Activated CD4-positive, CD25-positive, alpha-beta regulatory T cell treated with anti-CD3 and anti-CD28 coated beads, Interleukin-2, amount 50 U/mL, for 16 hours (primary cell): Measurements from ENCODE around the gene SLC26A11.
"Not testable (repeated sequence)": the region's sequence is repeated elsewhere in the genome, so short reads cannot be mapped to it uniquely, and the experiment has no call there.

Experiments used
- DNase-seq: peaks from one replicate; pipeline ENCODE4 v3.0.0-alpha.2; 2020; ENCODE audit warnings: low read depth, low spot score

SLC26A11 gene

DNA sequence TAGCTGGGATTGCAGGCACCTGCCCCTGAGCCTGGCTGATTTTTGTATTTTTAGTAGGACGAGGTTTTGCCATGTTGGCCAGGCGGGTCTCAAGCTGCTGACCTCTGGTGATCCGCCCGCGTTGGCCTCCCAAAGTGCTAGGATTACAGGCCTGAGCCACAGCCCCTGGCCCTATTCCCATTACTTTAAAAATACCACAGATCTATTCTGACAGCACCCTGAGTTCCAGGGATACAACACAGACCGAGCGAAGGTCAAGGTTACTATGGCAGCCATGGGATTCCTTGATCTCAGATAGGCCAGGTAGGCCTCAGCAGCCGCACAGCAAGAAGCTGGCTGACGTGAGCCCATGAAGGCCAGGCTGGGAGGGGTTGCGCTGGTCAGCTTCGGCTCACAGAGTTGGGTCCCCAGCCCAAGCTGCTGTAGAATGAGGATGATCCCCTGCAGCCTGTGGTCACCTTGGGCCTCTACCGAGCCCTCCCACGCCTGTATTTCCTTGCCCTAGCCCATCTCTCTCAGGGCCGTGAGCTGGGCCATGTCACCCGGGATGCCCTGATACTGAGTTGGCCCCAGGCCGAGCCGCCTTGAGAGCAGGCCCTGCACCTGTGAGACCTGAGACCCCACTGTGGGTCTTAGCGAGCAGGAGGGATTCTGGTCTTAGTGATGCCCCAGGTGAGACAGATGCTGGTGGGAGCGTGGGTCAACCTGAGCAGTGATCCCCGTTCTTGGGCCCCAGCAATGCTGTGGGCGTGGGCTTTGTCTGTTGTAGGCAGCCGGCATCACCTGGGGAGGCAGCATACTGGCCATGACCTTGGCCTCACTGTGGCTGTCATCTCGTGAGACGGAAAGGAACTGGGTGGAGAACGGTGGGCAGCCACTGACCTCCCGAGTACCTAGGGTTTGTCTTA, 23.6 kb downstream of the SLC26A11 start:
- no peak for DNase-seq

- DNase-seq, result not testable (repeated sequence)
These were observed 24.2 kb downstream of the SLC26A11 start for GRCh38 chr17:80244448-80244847.

DNA sequence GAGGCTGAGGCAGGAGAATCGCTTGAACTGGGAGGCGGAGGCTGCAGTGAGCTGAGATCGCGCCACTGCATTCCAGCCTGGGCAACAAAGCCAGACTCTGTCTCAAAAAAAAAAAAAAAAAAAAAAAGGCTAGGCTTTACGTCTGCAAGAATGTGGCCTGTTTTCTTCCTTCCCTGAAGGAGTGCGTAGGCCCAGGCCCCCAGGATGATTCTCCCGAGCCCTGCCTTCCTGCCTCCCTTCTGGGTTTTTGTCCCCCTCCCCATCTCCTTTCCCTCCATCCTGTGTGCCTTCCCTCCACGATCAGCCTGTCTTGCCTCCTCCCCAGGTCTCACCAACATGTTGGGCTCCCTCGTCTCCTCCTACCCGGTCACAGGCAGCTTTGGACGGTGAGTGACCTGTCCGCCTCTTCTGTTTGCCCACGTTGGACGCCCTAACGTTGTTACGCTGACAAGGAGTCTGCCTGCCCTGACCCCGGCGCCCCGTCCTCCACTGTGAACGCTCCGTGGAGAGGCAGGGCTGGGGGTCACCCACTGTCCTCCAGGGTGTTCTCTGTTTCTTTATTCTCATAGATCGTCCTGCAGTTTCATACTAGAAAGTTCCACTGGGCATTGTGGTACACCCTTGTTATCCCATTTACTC, 24.8 kb downstream of the SLC26A11 start:
- DNase-seq, result no peak

- no peak for DNase-seq
These were observed 25.5 kb downstream of the SLC26A11 start for GRCh38 chr17:80245566-80246265.

GRCh38 chr17:80246266-80246681, 26.0 kb downstream of the SLC26A11 start:
- DNase-seq, result no peak

DNA sequence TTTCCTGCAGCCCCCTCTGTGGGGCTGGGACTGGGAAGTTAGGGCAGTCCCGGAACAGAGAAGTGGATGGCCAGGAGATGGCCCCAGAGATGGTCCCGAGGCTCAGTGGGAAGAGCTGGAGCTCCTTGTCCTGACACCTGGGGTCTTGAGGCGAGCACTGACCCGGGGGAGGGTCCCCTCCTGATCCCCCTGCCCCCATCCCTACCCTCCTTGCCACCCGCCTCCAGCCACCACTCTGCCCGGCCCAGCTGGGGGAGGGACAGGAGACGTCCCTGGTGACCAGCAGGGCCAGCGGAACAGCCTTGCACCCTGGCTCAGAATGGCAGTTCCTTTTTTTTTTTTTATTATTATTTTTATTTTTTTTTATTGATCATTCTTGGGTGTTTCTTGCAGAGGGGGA, 26.5 kb downstream of the SLC26A11 start:
- DNase-seq, result no peak

- no peak for DNase-seq
These were observed 27.3 kb downstream of the SLC26A11 start for GRCh38 chr17:80247561-80247960.

GRCh38 chr17:80248001-80248893, 28.0 kb downstream of the SLC26A11 start:
- no peak for DNase-seq

DNA sequence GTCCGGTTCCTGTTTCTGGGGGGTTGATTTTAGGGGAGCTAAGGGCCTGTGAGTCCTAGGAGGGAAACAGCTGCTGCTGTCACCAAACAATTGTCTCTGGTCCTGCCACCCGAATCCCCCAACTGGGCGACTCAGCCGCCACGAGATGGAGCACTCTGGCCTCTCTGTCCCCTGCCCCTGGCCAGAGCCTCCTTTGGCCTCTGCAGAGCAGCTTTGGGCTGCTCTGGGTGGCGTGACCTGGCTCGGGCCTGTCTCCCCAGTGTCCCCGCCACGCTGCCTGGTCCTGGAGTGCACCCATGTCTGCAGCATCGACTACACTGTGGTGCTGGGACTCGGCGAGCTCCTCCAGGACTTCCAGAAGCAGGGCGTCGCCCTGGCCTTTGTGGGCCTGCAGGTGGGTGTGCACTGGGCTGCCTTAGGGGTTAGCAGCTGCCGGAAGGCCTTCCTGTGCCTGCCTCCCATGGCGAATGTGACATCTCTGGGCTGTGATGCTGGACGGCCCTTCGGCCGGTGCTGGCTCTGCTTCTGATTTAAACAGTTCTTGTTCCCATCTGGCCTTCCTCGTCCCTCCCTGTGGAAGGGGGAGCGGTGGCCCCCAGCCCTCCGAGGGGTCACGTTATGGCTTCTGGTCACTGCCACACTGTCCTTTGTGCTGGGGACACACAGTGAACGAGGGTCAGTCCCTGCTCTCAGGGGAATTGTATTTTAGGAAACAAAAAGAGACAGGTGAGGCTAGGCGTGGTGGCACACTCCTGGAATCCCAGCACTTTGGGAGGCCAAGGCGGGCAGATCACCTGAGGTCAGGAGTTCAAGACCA, 28.9 kb downstream of the SLC26A11 start:
- no peak for DNase-seq

GRCh38 chr17:80251966-80252365, 31.7 kb downstream of the SLC26A11 start:
- no peak for DNase-seq

- peak; percentile 70 for DNase-seq
These were observed 32.6 kb downstream of the SLC26A11 start for GRCh38 chr17:80252871-80253270.

DNA sequence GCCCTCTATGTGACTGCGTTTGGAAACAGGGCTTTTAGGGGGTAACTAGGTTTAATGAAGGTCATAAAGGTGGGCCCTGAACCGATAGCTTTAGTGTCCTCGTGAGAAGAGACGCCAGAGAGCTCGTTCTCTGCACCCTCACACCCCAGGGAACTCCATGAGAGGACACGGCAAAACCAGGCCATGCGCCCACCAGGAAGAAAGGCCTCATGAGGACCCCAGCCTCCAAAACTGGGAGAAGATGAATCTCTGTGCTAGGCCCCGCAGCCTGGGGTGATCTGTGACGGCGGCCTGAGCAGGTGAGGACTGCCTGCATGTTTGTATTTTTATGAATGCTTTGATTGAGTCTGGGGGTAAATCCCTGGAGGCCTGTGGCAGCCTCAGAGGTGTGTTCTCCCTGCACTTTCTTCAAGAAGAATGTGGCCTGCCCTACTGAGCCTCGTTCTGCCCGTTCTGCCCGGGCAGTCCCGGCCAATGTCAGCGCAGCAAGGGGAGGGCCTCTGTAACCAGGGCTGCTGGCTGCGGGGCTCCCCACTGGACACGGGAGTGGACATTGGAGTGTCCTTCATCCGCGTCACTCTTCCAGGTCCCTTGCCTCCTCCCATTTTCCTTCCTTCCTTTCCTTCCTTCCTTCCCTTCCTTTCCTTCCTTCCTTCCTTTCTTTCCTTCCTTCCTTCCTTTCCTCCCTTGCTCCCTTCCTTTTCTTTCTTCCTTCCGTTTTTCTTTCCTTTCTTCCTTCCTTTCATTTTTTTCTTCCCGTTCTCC, 33.6 kb downstream of the SLC26A11 start:
- no peak for DNase-seq

GRCh38 chr17:80254396-80255251, 34.4 kb downstream of the SLC26A11 start:
- DNase-seq, result peak; percentile 55

- no peak for DNase-seq
These were observed 35.8 kb downstream of the SLC26A11 start for GRCh38 chr17:80256034-80256350.

GRCh38 chr17:80257716-80258213, 37.5 kb downstream of the SLC26A11 start:
- no peak for DNase-seq

DNA sequence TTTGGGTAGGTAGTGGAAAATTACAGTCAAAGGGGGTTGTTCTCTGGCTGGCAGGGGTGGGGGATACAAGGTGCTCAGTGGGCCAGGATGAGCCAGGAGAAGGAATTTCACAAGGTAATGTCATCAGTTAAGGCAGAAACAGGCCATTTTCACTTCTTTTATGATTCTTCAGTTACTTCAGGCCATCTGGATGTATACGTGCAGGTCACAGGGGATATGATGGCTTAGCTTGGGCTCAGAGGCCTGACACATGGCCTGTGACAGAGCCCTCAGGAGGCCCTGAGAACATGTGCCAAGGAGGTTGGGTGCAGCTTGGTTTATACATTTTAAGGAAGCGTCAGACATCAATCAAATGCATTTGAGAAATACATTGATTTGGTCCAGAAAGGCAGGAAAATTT, 38.1 kb downstream of the SLC26A11 start:
- DNase-seq, result not testable (repeated sequence)

DNA sequence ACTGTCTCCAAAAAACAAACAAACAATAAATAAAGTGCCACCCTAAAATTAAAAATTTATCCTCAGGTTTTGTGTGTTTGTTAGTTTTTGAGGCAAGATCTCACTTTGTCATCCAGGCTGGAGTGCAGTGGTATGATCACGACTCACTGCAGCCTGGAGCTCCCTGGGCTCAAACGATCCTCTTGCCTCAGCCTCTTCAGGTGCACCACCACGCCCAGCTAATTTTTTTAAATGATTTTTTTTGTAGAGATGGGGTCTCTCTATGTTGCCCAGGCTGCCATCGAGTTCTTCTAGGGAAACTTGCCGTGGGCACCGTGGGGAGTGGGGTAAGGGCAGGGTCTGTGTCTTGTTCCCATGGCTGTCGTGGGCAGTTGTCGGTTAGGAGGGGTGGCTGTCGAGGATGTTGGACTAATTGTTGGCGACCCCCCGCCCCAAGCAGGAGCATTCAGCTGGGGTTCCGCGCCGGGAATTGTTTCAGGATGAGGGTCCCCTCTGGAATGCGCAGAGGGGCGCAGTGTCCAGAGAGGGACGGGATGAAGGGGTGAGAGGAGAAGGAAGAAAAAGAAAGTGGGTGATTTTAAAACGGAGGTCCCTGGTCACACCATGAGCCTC, 39.3 kb downstream of the SLC26A11 start:
- no peak for DNase-seq

GRCh38 chr17:80260069-80260535, 39.9 kb downstream of the SLC26A11 start:
- DNase-seq, result peak; percentile 54
